GM12891 (cell line): Measurements from ENCODE around the gene ARHGAP24.

ENCODE experiments used
- POLR2A ChIP-seq: IDR thresholded peaks from 2 replicates; pipeline ENCODE4 v1.6.1; 2011; ENCODE audit warnings: low read depth, low read length, control low read depth
- POLR2AphosphoS5 ChIP-seq: IDR thresholded peaks from 2 replicates; pipeline ENCODE4 v1.6.1; 2011; ENCODE audit warnings: low read depth, low read length, control low read depth
- TAF1 ChIP-seq: IDR thresholded peaks from 2 replicates; pipeline ENCODE4 v1.6.1; 2011; ENCODE audit warnings: low read depth, low read length, control low read depth

DNA sequence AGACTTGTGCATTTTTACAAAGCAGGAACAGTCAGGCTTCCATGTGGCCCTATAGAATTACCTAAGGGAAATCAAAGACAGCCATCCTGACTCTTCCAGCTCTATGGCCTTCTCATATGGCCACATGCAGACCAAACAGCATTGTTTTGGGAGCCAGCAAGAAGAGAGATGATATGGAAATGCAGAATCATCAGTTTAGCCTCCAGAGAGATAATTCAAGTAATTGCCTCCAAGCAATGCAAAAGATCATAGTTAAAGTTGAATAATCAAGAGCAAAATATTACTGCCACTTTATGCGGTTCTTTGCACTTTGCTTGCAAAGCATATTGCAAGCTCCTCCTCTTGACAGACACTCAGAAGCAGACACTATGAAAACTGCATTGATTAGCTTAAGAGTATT is 207.4 kb downstream of the ARHGAP24 start:
- TF ChIP-seq POLR2AphosphoS5 (no peak), TAF1 (no peak), POLR2A (no peak)
